ENCODE measurements around the gene TIMP2.

DNA sequence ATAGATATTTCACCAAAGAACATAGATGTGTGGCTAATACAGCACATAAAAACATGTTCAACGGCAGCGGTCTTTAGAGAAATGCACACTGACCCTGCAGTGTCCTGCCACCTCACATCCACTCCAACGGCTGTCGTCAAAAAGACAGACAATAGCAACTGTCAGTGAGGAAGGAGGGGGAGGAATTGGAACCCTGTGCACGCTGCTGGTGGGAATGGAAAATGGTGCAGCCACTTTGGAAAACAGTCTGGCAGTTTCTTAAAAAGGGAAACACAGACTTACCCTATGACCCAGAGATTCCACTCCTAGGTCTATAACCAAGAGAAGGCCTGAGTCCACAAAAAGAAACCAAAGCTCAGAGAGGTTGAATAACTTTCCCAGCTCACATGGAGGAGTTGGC, 29.9 kb downstream of the TIMP2 start:
- TF ChIP-seq, protein P1, sequence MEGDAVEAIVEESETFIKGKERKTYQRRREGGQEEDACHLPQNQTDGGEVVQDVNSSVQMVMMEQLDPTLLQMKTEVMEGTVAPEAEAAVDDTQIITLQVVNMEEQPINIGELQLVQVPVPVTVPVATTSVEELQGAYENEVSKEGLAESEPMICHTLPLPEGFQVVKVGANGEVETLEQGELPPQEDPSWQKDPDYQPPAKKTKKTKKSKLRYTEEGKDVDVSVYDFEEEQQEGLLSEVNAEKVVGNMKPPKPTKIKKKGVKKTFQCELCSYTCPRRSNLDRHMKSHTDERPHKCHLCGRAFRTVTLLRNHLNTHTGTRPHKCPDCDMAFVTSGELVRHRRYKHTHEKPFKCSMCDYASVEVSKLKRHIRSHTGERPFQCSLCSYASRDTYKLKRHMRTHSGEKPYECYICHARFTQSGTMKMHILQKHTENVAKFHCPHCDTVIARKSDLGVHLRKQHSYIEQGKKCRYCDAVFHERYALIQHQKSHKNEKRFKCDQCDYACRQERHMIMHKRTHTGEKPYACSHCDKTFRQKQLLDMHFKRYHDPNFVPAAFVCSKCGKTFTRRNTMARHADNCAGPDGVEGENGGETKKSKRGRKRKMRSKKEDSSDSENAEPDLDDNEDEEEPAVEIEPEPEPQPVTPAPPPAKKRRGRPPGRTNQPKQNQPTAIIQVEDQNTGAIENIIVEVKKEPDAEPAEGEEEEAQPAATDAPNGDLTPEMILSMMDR (IDR thresholded peaks at IDR 0.05): no peak
- no peak for TF ChIP-seq POLR2A (IDR thresholded peaks at IDR 0.05)

Data from breast epithelium (tissue), 3 donors.